ENCODE data around the gene C6orf15.

- TF ChIP-seq, protein P1, sequence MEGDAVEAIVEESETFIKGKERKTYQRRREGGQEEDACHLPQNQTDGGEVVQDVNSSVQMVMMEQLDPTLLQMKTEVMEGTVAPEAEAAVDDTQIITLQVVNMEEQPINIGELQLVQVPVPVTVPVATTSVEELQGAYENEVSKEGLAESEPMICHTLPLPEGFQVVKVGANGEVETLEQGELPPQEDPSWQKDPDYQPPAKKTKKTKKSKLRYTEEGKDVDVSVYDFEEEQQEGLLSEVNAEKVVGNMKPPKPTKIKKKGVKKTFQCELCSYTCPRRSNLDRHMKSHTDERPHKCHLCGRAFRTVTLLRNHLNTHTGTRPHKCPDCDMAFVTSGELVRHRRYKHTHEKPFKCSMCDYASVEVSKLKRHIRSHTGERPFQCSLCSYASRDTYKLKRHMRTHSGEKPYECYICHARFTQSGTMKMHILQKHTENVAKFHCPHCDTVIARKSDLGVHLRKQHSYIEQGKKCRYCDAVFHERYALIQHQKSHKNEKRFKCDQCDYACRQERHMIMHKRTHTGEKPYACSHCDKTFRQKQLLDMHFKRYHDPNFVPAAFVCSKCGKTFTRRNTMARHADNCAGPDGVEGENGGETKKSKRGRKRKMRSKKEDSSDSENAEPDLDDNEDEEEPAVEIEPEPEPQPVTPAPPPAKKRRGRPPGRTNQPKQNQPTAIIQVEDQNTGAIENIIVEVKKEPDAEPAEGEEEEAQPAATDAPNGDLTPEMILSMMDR (IDR thresholded peaks at IDR 0.05; ENCODE audit: extremely low read depth in 1 of 2, insufficient read depth in 1 of 2, low read depth in 1 of 2, low read length in 2 of 2): no peak
- TF ChIP-seq POLR2AphosphoS5 (IDR thresholded peaks at IDR 0.05; ENCODE audit: insufficient read depth, low read depth, low read length): no peak
These were observed 20.1 kb downstream of the C6orf15 start for GRCh38 chr6:31092238-31092637.

Data from endothelial cell of umbilical vein (primary cell).